Activated CD8-positive, alpha-beta memory T cell treated with anti-CD3 and anti-CD28 coated beads, Interleukin-2, amount 50 U/mL, for 24 hours (primary cell): ENCODE data around the gene UFSP1.
"Not testable (repeated sequence)": the region's sequence is repeated elsewhere in the genome, so short reads cannot be mapped to it uniquely, and the experiment has no call there.

Experiments used
- DNase-seq: peaks from one replicate; pipeline ENCODE4 v3.0.0-alpha.2; 2020; ENCODE audit errors: extremely low read depth

The UFSP1 gene

GRCh38 chr7:100888988-100889750 lies at the start of gene UFSP1:
TSS of gene UFSP1 (minus strand) at chr7:100889715. CDS start at chr7:100889271, 444 bp downstream.
- no peak for DNase-seq

GRCh38 chr7:100936167-100936566 lies 46.7 kb upstream of the UFSP1 start:
- DNase-seq: not testable (repeated sequence)

- DNase-seq: not testable (repeated sequence)
These were observed 45.9 kb upstream of the UFSP1 start for GRCh38 chr7:100935381-100935780.

GRCh38 chr7:100933734-100934133 lies 44.2 kb upstream of the UFSP1 start:
- DNase-seq: no peak

- no peak for DNase-seq
These were observed 40.3 kb upstream of the UFSP1 start for GRCh38 chr7:100929808-100930174.

- DNase-seq: not testable (repeated sequence)
These were observed 34.1 kb upstream of the UFSP1 start for GRCh38 chr7:100923616-100924015.

GRCh38 chr7:100921039-100921438 lies 31.5 kb upstream of the UFSP1 start:
- no peak for DNase-seq

- DNase-seq: not testable (repeated sequence)
These were observed 30.4 kb upstream of the UFSP1 start for GRCh38 chr7:100919779-100920437.

- not testable (repeated sequence) for DNase-seq
These were observed 29.8 kb upstream of the UFSP1 start for GRCh38 chr7:100919335-100919734.

GRCh38 chr7:100914879-100915447 lies 25.4 kb upstream of the UFSP1 start:
- no peak for DNase-seq

- DNase-seq: no peak
These were observed 24.8 kb upstream of the UFSP1 start for GRCh38 chr7:100914208-100914878.

- DNase-seq: no peak
These were observed 22.0 kb upstream of the UFSP1 start for GRCh38 chr7:100911484-100911883.

GRCh38 chr7:100910443-100910842 lies 20.9 kb upstream of the UFSP1 start:
- not testable (repeated sequence) for DNase-seq

GRCh38 chr7:100908512-100908911 lies 19.0 kb upstream of the UFSP1 start:
- DNase-seq: no peak

- DNase-seq: no peak
These were observed 13.1 kb upstream of the UFSP1 start for GRCh38 chr7:100902638-100903037.

GRCh38 chr7:100901921-100902332 lies 12.4 kb upstream of the UFSP1 start:
- no peak for DNase-seq

- DNase-seq: no peak
These were observed 11.5 kb upstream of the UFSP1 start for GRCh38 chr7:100900978-100901377.

GRCh38 chr7:100899432-100899831 lies 9.9 kb upstream of the UFSP1 start:
- DNase-seq: no peak

- DNase-seq: no peak
These were observed 8.4 kb upstream of the UFSP1 start for GRCh38 chr7:100897772-100898454.

GRCh38 chr7:100896732-100897608 lies 7.5 kb upstream of the UFSP1 start:
- no peak for DNase-seq
